Pancreas (tissue), 10 donors: ENCODE data around the gene KRT16. TPM values are rescaled to one million over a fixed set of nuclear protein-coding genes. Genes with fewer than 3 reads are reported as not detected.
A peak's percentile ranks its signal among the peaks of the same experiment; 100 is the strongest.
"Not testable (repeated sequence)": the region's sequence is repeated elsewhere in the genome, so short reads cannot be mapped to it uniquely, and the experiment has no call there.

ENCODE experiments used
- ATAC-seq, 4 donors: fragments of 200-7000 bp; cut with Tn5 transposase; one replicate each; pipeline versions ENCODE4 v1.8.0 to v1.9.1; 2020; ENCODE audit warnings: mild to moderate bottlenecking in 4 of 4, moderate library complexity in 4 of 4
- DNase-seq, 6 donors: peaks; one replicate each; pipeline ENCODE4 v3.0.0-alpha.2; 2020
- FAIRE-seq: peaks from 2 replicates; lab custom pipeline; 2012; peaks lifted over from hg19 to GRCh38; lab: Jason Lieb, UNC
- H3K27ac ChIP-seq, 4 donors: fragments of 200-600 bp; sonication (generic); 1 replicate in 3 of 4; 2 replicates in 1 of 4; pipeline versions ENCODE4 v1.5.0 to v1.8.0; 2020
- H3K27me3 ChIP-seq, 4 donors: fragments of 200-600 bp; one replicate each; pipeline ENCODE4 v1.8.0; 2021
- H3K36me3 ChIP-seq, 3 donors: fragments of 200-600 bp; sonication (generic) in 1 of 3; one replicate each; pipeline versions ENCODE4 v1.5.0 to v1.8.0; 2020 to 2021
- H3K4me1 ChIP-seq, 3 donors: fragments of 200-600 bp; one replicate each; pipeline ENCODE4 v1.8.0; 2021
- H3K4me3 ChIP-seq, 4 donors: fragments of 200-600 bp; sonication (generic) in 2 of 4; one replicate each; pipeline versions ENCODE4 v1.5.0 to v1.8.0; 2020 to 2021
- H3K9me3 ChIP-seq, 4 donors: fragments of 200-600 bp; one replicate each; pipeline ENCODE4 v1.8.0; 2021
- CTCF ChIP-seq, 4 donors: fragments of 200-600 bp; sonication (generic) in 3 of 4; IDR thresholded peaks; one replicate each; pipeline versions ENCODE4 v1.5.0 to v1.8.0; 2021; ENCODE audit warnings: antibody characterized with exemption in 4 of 4
- WGBS, 2 donors: extraction: QIAGEN DNeasy Blood & Tissue Kit; methylation state at CpG; one replicate each; pipeline ENCODE4 v1.1.7; 2013; 5-methylcytosine and 5-hydroxymethylcytosine counted together
- intact Hi-C, 3 donors: fragments of 100-400 bp; cut with DNase I; formaldehyde crosslinking; loops; one replicate each; pipeline versions ENCODE4 v1.11.1 to v1.14.2; 2022
- polyA plus RNA-seq, 2 donors: library from polyadenylated mRNA; stranded (reverse); fragments of 200-250 nt; gene quantifications; one replicate each; pipeline ENCODE4 v1.2.3, GENCODE V29; 2013
- total RNA-seq, 6 donors: library from RNA; stranded (reverse); fragmentation: NEBNext Ultra II Directional in 4 of 6; extraction: Animal tissue kit (Norgen Biotek cat#: 25700) in 4 of 6; gene quantifications; one replicate each; pipeline versions ENCODE4 v1.2.1 to v1.2.4, GENCODE V29; 2021 to 2023
- donor health status: healthy with polysubstance abuse.
- donor health status: DM: no; HTN: no; CAD: no; lungs with moderate emphysema.
- donor health status: DM: no; HTN: no; CAD: no.
- donor health status: control.
- donor health status: control.
- donor health status: Bipolar disorder and iron deficiency.
- donor health status: DM: yes; HTN: yes; CAD: no.
- donor health status: DM: no; HTN: no; CAD: no.
- donor health status: DM: no; HTN: no; CAD: no.
- donor health status: DM: yes; HTN: yes; CAD: no.

The KRT16 gene
- total and polyA plus RNA-seq, 8 donors: 0.05 to 0.61 (median 0.24) TPM; not detected in 4

DNA sequence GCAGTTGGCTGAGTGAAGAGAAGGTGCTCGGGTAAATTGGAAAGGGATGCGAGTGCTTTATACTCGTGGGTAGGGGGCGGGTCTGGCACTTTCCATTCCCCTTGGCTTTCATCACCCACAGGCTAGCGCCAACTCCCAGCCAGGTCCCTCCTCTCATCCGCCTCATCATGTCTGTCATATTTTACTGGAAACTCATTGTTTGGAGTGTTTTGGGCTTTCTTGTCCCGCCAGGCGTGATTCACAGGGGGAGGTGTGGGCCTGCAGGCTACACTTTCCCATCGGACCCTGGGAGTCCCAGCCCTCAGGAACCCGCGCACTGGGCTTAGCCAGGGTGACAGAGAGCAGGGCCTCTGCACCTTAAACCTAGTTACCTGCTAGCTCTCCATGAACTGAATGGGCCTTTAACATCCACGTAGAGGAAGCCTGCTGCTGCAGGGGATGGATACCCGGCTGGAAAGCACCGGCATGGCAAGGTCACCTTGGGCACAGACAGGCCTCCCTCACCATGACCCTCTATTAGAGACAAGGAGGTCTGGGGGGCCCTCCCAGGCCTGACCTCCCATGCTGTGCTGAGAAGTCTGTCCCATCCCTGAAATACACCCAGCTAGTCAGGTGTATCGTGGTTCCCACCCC is 25.6 kb downstream of the KRT16 start, which contains the start of gene KRT14:
Gene KRT14, minus strand, starts transcription at position 33 of the 633 bp plus-strand sequence. CDS start 61 bp downstream, outside the sequence.
- intact Hi-C loops: no loop called here
- H3K4me3 ChIP-seq: no peak within 1 kb of the TSS

DNA sequence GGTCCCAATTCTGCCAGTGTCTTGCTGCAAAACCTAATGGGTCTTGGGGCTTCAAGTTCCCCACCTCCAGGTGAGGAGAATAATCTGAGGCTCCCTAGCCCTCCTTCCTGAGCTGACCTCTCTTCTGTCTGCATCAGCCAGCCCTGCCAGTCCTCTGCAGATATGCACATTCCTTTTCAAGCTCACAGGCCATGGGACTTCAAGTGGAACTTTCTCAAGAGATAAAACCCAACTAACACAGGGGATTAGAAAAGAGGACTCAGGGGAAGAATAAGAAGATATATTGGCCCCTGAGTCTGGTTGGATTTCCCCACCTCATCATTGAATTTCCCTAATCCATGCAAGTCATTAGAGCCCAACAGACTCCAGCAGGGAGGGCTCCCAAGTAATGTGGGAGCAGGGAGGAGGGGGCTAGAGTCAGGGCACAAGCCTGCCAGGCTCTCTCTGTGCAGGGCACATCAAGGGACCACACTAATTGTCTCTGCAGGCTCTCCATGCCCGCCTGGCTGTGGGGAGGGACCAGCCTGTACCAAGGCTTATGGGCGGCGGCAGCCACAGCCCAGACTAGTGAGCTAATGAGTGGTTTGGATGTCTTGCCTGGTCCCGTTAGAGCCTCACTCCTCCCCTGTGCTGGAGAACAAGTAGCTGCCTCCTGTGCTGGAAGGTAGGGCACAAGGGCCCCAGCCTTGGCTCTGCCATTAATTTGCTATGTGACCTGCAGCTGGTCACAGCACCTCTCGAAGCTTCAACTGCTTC is 27.1 kb downstream of the KRT16 start:
- DNase-seq (no peak), ATAC-seq (no peak), FAIRE-seq (no peak)
- 78 to 82% methylated on average over 5 of the region's 5 CpGs for WGBS, 2 donors
- H3K4me1 ChIP-seq: no peaks in the 10 kb centered on the region
- no peak for TF ChIP-seq CTCF (IDR thresholded peaks at IDR 0.05)
- intact Hi-C loops: no loop called here
- no peak overlapping the region for H3K27ac ChIP-seq
- no peak overlapping the region for H3K4me3 ChIP-seq
- no peaks in the 10 kb centered on the region for H3K36me3 ChIP-seq
- H3K9me3 ChIP-seq: no peaks in the 10 kb centered on the region
- no peaks in the 10 kb centered on the region for H3K27me3 ChIP-seq

More for the DNA sequence above, 25.6 kb downstream of the KRT16 start, which contains the start of gene KRT14:
- ATAC-seq (no peak), DNase-seq (no peak), FAIRE-seq (no peak)
- no peaks in the 10 kb centered on the region for H3K4me1 ChIP-seq
- no peaks in the 10 kb centered on the region for H3K9me3 ChIP-seq
- H3K27me3 ChIP-seq: no peaks in the 10 kb centered on the region
- no peaks in the 10 kb centered on the region for H3K36me3 ChIP-seq
- 66 to 71% methylated on average over 13 to 15 of the region's 15 CpGs for WGBS, 2 donors
- TF ChIP-seq CTCF (IDR thresholded peaks at IDR 0.05): no peak
- H3K27ac ChIP-seq: no peak within 1 kb of the TSS

DNA sequence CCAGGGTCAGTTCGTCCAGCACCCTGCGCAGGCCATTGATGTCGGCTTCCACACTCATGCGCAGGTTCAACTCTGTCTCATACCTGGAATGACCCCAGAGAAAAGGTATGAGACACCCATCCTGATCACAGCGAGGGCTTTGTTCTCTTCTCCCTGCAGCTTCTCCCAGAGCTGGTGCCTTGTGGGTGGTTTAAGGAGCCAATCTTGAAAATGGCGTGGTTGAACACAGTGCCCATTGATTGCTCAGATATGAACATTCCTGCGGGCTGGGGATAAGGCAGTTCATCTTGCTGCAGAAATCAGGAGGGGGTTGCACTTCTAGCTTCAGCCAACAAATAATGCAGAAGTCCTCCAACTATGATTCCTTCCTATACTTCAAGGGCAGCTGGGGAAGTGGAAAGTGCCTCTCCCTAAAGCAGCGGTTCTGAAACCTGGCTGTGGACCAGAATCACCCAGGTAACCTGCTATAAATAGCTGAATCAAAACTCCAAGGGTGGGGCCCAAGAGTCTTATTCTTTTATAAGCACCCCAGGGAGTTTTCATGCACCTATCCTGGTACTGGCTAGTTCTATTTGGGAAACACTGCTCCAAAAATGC is 28.1 kb downstream of the KRT16 start:
- intact Hi-C loops, H3K4me1 ChIP-seq, FAIRE-seq, H3K9me3 ChIP-seq, DNase-seq, H3K27ac ChIP-seq, ATAC-seq, H3K4me3 ChIP-seq, H3K36me3 ChIP-seq, H3K27me3 ChIP-seq: not testable (repeated sequence)
- WGBS, 2 donors: 67 to 68% methylated on average over 8 of the region's 8 CpGs

DNA sequence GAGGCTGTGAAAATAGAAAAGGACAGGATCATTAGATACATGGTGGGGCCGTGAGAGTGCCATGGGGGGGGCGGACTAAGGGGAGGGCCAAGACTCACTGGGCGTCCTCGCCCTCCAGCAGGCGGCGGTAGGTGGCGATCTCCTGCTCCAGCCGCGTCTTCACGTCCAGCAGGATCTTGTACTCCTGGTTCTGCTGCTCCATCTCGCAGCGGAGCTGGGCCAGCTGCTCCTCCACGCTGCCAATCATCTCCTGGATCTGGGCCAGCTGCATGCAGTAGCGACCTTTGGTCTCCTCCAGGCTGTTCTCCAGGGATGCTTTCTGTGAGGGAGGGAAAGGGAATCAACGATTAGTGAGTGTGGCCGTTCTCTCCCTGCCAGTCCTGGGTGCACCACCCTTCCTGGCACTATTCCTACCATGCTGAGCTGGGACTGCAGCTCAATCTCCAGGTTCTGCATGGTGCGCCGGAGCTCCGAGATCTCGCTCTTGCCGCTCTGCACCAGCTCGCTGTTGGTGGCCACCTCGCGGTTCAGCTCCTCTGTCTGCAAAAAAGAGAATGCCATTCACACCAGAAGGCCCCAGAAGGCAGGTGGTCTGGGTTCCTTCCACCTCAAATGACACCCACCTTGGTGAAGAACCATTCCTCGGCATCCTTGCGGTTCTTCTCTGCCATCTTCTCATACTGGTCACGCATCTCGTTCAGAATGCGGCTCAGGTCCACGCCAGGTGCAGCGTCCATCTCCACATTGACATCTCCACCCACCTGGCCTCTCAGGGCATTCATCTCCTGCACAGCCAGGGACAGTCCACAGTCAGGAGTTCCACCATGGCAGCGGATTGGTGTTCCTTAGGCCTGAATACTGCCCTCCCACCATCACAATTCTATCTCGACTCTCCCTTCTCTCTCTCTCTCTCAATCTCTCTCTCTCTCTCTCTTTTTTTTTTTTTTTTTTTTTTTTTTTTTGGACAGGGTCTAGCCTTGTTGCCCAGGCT is 29.1 kb downstream of the KRT16 start:
- Histone ChIP-seq H3K36me3 (no peaks in the 10 kb centered on the region), H3K4me3 (no peak overlapping the region), H3K27ac (no peak overlapping the region), H3K9me3 (no peaks in the 10 kb centered on the region), H3K27me3 (no peaks in the 10 kb centered on the region), H3K4me1 (no peaks in the 10 kb centered on the region)
- peak in 4 of 6 donors; percentile 30 to 70 (median 55) for DNase-seq
- WGBS, 2 donors: 55 to 59% methylated on average over 33 of the region's 33 CpGs
- no peak for TF ChIP-seq CTCF (IDR thresholded peaks at IDR 0.05)
- FAIRE-seq: no peak
- intact Hi-C loops: no loop called here
- ATAC-seq: no peak

- intact Hi-C loops, H3K9me3 ChIP-seq, H3K4me1 ChIP-seq, H3K36me3 ChIP-seq, H3K4me3 ChIP-seq, ATAC-seq, FAIRE-seq, H3K27ac ChIP-seq, H3K27me3 ChIP-seq, DNase-seq: not testable (repeated sequence)
- WGBS, 2 donors: 66 to 77% methylated on average over 13 of the region's 13 CpGs
Measured at GRCh38 chr17:41582061-41582968, 30.3 kb downstream of the KRT16 start.
